Posterior cingulate gyrus (tissue), 11 donors: Measurements from ENCODE around the gene DDX39A.
"Not testable (repeated sequence)": the region's sequence is repeated elsewhere in the genome, so short reads cannot be mapped to it uniquely, and the experiment has no call there.

ENCODE experiments used
- DNase-seq, 10 donors: peaks; one replicate each; pipeline versions ENCODE4 v3.0.0 to v3.0.0-alpha.2; 2020 to 2021; ENCODE audit warnings: mixed read lengths in 3 of 10
- intact Hi-C: fragments of 100-400 bp; cut with DNase I; formaldehyde crosslinking; loops from one replicate; pipeline ENCODE4 v1.15.1; 2023

Gene DDX39A

GRCh38 chr19:14369399-14370168 is 49.6 kb downstream of the DDX39A start:
- intact Hi-C loops = no loop called here
- no peak for DNase-seq

- DNase-seq = no peak
- intact Hi-C loops = no loop called here
Observed at GRCh38 chr19:14368011-14368513, 51.1 kb downstream of the DDX39A start.

GRCh38 chr19:14367016-14367415 is 52.1 kb downstream of the DDX39A start:
- no peak for DNase-seq
- intact Hi-C loops = no loop called here

- DNase-seq = peak in 8 of 10 donors; percentile 30 to 89 (median 66)
- intact Hi-C loops = no loop called here
Observed at GRCh38 chr19:14366529-14366928, 52.6 kb downstream of the DDX39A start.

- intact Hi-C loops, DNase-seq: not testable (repeated sequence)
Observed at GRCh38 chr19:14364098-14364443, 55.1 kb downstream of the DDX39A start.

- DNase-seq = peak in 6 of 10 donors; percentile 28 to 93 (median 58)
- intact Hi-C loops = no loop called here
Observed at GRCh38 chr19:14363183-14364097, 55.7 kb downstream of the DDX39A start.

GRCh38 chr19:14361824-14362223 is 57.3 kb downstream of the DDX39A start:
- intact Hi-C loops = no loop called here
- DNase-seq = no peak
